ENCODE results near the gene PKN2.

PKN2 gene

GRCh38 chr1:88783145-88783544 is 99.1 kb downstream of the PKN2 start:
- no peak overlapping the region for H3K27ac ChIP-seq
- no peak for TF ChIP-seq CTCF (conservative IDR thresholded peaks at IDR 0.05; ENCODE audit: low read depth)
- no peak for DNase-seq (ENCODE audit: low spot score)
- POLR2A ChIA-PET (ENCODE audit: low non-redundant PET), result no interaction called here
- CTCF ChIA-PET, result no interaction called here

GRCh38 chr1:88784551-88784950 is 100.5 kb downstream of the PKN2 start:
- no peak for TF ChIP-seq CTCF (conservative IDR thresholded peaks at IDR 0.05; ENCODE audit: low read depth)
- no peak overlapping the region for H3K27ac ChIP-seq
- CTCF ChIA-PET, result no interaction called here
- no peak for DNase-seq (ENCODE audit: low spot score)
- POLR2A ChIA-PET (ENCODE audit: low non-redundant PET), result no interaction called here

GRCh38 chr1:88787023-88787903 is 103.2 kb downstream of the PKN2 start:
- ChIA-PET CTCF (no interaction called here), POLR2A (ENCODE audit: low non-redundant PET) (no interaction called here)
- H3K27ac ChIP-seq, result no peak overlapping the region
- no peak for TF ChIP-seq CTCF (conservative IDR thresholded peaks at IDR 0.05; ENCODE audit: low read depth)
- DNase-seq (ENCODE audit: low spot score), result no peak

DNA sequence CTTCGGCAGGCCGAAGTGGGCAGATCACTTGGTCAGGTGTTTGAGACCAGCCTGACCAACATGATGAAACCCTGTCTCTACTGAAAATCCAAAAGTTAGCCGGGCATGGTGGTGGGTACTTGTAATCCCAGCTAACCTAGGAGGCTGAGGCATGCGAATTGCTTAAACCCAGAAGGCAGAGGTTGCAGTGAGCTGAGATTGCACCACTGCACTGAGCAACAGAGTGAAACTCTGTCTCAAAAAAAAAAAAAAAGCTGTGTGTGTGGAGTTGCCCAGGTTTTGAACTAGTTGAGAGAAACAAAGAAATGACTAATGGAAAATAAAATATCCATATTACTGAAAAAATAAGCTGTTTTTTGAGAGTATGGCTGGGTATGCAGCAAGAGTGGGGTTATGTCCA is 107.1 kb downstream of the PKN2 start:
- no peak for DNase-seq (ENCODE audit: low spot score)
- CTCF ChIA-PET, result interaction anchor here (0.7 kb wide), 1 partner anchor 28 kb away, joined by 7 read pairs; no protein-coding TSS in a partner anchor
- POLR2A ChIA-PET (ENCODE audit: low non-redundant PET), result no interaction called here
- no peak overlapping the region for H3K27ac ChIP-seq
- TF ChIP-seq CTCF (conservative IDR thresholded peaks at IDR 0.05; ENCODE audit: low read depth), result no peak

DNA sequence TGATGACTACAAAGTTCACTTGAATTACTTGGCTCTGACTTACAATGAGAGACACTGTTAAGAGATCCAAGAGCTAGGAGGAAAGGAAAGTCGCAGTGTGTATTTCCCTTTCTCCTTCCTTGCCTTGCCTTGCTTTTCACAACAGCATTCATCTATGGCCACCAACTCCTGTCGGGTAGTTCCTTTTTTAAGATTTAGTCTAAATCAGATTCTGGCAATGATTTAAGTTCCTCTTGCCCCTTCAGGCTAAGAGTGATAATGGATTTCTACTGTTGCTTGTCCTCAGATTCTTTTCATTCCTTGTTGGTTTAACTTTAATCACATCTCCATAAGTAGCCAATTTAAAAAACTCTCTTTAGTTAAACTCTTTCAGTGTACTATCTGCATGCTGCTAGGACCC is 115.4 kb downstream of the PKN2 start:
- TF ChIP-seq CTCF (conservative IDR thresholded peaks at IDR 0.05; ENCODE audit: low read depth), result no peak
- CTCF ChIA-PET, result no interaction called here

GRCh38 chr1:88800382-88801051 is 116.4 kb downstream of the PKN2 start:
- no peak for DNase-seq (ENCODE audit: low spot score)
- no peak overlapping the region for H3K27ac ChIP-seq
- ChIA-PET CTCF (no interaction called here), POLR2A (ENCODE audit: low non-redundant PET) (no interaction called here)
- peak; percentile 42 for TF ChIP-seq CTCF (conservative IDR thresholded peaks at IDR 0.05; ENCODE audit: low read depth)

More for the DNA sequence above, 115.4 kb downstream of the PKN2 start:
- POLR2A ChIA-PET (ENCODE audit: low non-redundant PET), result no interaction called here
- DNase-seq (ENCODE audit: low spot score), result no peak
- H3K27ac ChIP-seq, result no peak overlapping the region

Measured in RWPE1 (cell line).